Activated gamma-delta T cell (primary cell): ENCODE results near the gene PPP1R16B.

Experiments
- DNase-seq: peaks from one replicate; lab custom pipeline; 2025; lab: John Stamatoyannopoulos, UW

The PPP1R16B gene

DNA sequence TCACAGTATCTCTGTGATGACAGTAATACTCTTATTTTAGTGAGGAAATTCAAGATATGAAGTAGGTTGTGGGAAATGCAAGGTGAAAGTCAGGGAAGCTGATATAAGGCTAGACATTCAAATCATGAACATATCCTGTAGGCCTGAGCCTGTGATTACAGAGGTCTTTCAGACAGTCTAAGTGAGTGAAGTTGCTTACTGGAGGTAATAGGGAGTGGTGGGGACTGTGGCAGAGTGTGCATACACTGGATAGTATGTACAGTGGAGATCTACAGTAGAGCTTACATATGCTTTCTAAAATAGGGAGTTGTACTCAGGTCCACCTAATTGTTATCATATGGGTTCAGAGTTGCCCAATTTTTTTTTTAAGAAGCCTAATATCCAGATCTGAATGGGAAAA is 159.8 kb downstream of the PPP1R16B start:
- DNase-seq: no peak

DNA sequence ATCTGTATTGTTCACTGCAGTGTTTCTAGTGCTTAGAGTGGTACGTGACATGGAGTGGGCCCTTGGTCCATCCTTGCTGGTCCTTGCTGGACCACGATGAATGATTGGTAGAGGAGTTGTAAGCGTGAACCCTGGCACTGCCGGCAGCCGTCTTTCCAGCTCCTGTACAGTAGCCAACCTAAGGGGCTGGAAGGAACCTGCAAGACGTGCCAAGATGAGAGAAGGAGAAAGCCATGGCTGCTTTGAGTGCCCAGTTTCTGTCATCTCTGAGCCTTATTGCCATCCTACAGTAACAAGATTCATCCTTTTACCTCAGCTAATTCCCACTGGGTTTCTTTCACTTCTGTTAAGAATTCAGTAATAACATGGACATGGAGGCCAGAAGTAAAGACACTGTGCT is 162.6 kb downstream of the PPP1R16B start:
- no peak for DNase-seq

DNA sequence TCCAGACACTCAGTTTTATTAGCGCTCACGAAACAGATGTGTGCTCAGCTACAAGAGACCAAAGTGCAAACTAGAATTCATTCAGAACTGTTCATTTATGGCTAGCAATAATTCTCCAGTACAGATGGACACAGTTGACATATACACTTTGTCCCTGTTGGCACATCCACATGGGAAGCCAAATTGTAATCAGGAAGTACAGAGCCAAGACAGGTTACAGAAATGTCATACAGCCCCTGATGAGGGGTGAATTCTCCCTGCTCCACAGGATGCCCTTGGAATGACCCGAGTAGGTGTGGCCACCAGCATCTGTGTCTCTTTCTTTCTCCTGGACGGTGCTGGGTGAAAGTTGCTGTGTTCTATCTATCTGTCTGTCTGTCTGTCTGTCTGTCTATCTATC is 164.2 kb downstream of the PPP1R16B start:
- no peak for DNase-seq

DNA sequence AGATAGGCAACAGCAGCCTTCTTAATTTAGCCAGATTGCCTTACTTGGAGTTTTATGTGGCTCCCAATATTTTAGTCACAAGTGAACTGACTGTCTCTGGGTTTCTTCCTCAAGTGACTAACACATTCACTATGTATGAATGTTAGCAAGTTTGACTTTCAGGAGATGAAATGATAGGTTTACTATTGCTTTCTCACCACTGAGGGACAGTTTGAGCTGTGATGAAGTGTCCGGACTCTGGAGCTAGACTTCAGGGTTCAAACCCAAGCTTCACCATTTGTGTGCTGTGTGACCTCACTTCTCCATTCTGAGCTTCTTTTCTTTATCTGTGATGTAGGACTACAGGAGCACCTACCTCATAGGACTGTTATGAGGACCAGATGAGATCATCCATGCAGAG is 164.8 kb downstream of the PPP1R16B start:
- DNase-seq: no peak
